Esophagus squamous epithelium (tissue), 5 donors: ENCODE results near the gene NUP210L. TPM values are rescaled to one million over a fixed set of nuclear protein-coding genes. Genes with fewer than 3 reads are reported as not detected.

ENCODE experiments used
- DNase-seq: peaks from one replicate; lab custom pipeline; 2025; lab: John Stamatoyannopoulos, UW
- H3K27ac ChIP-seq, 4 donors: fragments of 200-600 bp; sonication (generic); one replicate each; pipeline ENCODE4 v1.5.1; 2016 to 2019; ENCODE audit warnings: mild to moderate bottlenecking in 1 of 4
- H3K27me3 ChIP-seq, 4 donors: fragments of 200-600 bp; sonication (generic); 1 replicate in 3 of 4; 2 replicates in 1 of 4; pipeline versions ENCODE4 v1.5.1 to v1.6.0; 2017 to 2021; ENCODE audit warnings: antibody characterized with exemption in 1 of 4
- H3K36me3 ChIP-seq, 3 donors: fragments of 200-600 bp; sonication (generic); one replicate each; pipeline ENCODE4 v1.5.1; 2016 to 2019
- H3K4me1 ChIP-seq, 3 donors: fragments of 200-600 bp; sonication (generic); one replicate each; pipeline ENCODE4 v1.5.1; 2017 to 2019
- H3K4me3 ChIP-seq, 4 donors: fragments of 200-600 bp; sonication (generic); 1 replicate in 3 of 4; 2 replicates in 1 of 4; pipeline ENCODE4 v1.5.1; 2016 to 2019; ENCODE audit warnings: mild to moderate bottlenecking in 2 of 4, moderate library complexity in 1 of 4
- H3K9me3 ChIP-seq, 3 donors: fragments of 200-600 bp; sonication (generic); one replicate each; pipeline ENCODE4 v1.5.1; 2016 to 2019
- CTCF ChIP-seq, 6 experiments: fragments of 450-650 bp in 4 of 6; fragments of 200-600 bp in 2 of 6; sonication (generic) in 2 of 6; IDR thresholded peaks; one replicate each; pipeline ENCODE4 v1.5.1; 2016 to 2019; ENCODE audit warnings: antibody characterized with exemption in 6 of 6, mild to moderate bottlenecking in 4 of 6, moderate library complexity in 4 of 6
- POLR2A ChIP-seq, 4 donors: fragments of 450-650 bp; IDR thresholded peaks; one replicate each; pipeline ENCODE4 v1.6.1; 2017; ENCODE audit warnings: antibody characterized with exemption in 4 of 4, mild to moderate bottlenecking in 4 of 4, moderate library complexity in 3 of 4
- WGBS, 2 donors: methylation state at CpG; one replicate each; pipeline ENCODE4 v1.1.5; 2018; 5-methylcytosine and 5-hydroxymethylcytosine counted together
- intact Hi-C: fragments of 100-400 bp; cut with DNase I; formaldehyde crosslinking; loops from one replicate; pipeline ENCODE4 v1.15.0; 2022
- total RNA-seq, 4 donors: library from RNA; depleted of rRNA; stranded (reverse); fragments of >200 nt; gene quantifications; one replicate each; pipeline ENCODE4 v1.1.0, GENCODE V29; 2016
- donor health status: DM: yes; HTN: yes; CAD: no.

Gene NUP210L
- total RNA-seq, 4 donors from 2014 or later = 0.09 to 0.19 TPM; not detected in 2

- Histone ChIP-seq H3K27me3 (no peaks in the 10 kb centered on the region), H3K9me3 (no peaks in the 10 kb centered on the region), H3K27ac (peak overlapping the region; percentile 95 to 97 (median 96)), H3K4me1 (peaks cover 33 to 79% (median 42%) of the 10 kb centered on the region in 3 donors), H3K4me3 (peak overlapping the region; percentile 89 to 98 (median 92)), H3K36me3 (peaks cover 17 to 50% (median 23%) of the 10 kb centered on the region in 3 donors)
- TF ChIP-seq POLR2A (IDR thresholded peaks at IDR 0.05) (no peak), CTCF (IDR thresholded peaks at IDR 0.05) (no peak)
- no peak for DNase-seq
- intact Hi-C loops = no loop called here
- WGBS, 2 donors = 0% methylated on average over 8 to 13 of the region's 13 CpGs
These were observed 197.1 kb downstream of the NUP210L start for GRCh38 chr1:153957744-153958110.

DNA sequence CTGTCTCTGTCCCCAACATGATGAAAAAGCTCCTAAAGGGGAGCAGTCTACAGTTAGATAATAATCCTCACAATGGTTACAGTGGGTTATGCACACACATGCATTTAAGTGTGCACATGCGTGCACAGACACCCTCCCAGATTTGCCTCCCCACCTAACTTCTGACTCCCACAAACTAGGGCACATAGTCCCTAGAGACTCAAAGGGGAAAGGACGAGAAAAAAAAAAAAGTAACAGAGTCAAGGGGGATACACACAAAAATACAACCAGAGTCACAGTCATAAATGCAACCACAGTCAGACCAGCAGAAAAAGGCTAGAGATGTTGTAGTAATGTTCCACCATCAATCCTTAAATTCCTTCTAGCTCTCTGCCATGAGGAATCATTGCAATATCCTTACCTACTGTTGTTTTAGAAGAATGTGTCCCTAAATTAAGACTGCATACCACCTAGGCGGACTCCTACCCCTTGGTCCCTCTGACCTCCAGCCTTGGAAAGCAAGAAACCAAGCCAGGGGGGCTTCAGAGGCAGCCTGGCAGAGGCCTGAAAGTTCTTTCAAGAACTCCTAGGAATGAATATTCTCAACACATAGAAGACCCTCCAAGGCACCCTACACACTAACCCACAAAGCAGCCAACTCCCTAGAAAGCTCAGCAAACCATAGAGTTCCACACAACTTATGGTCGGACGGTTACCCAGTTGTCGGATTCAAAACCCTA lies 197.7 kb downstream of the NUP210L start:
- H3K36me3 ChIP-seq = peaks cover 23 to 56% (median 29%) of the 10 kb centered on the region in 3 donors
- H3K27me3 ChIP-seq = no peaks in the 10 kb centered on the region
- no peak for DNase-seq
- H3K4me3 ChIP-seq = peak overlapping the region; percentile 89 to 98 (median 92)
- intact Hi-C loops = no loop called here
- peak overlapping the region; percentile 95 to 97 (median 96) for H3K27ac ChIP-seq
- TF ChIP-seq CTCF (IDR thresholded peaks at IDR 0.05) (no peak), POLR2A (IDR thresholded peaks at IDR 0.05) (no peak)
- H3K9me3 ChIP-seq = no peaks in the 10 kb centered on the region
- peaks cover 27 to 73% (median 37%) of the 10 kb centered on the region in 3 donors for H3K4me1 ChIP-seq
- WGBS, 2 donors = 20 to 24% methylated on average over 4 to 6 of the region's 6 CpGs

- peaks cover 25 to 50% (median 27%) of the 10 kb centered on the region in 3 donors for H3K4me1 ChIP-seq
These were observed 200.0 kb downstream of the NUP210L start for GRCh38 chr1:153954826-153955225.

GRCh38 chr1:153953859-153954365 lies 201.0 kb downstream of the NUP210L start:
- intact Hi-C loops = no loop called here
- H3K4me3 ChIP-seq = no peak overlapping the region
- no peaks in the 10 kb centered on the region for H3K9me3 ChIP-seq
- H3K27ac ChIP-seq = no peak overlapping the region
- H3K36me3 ChIP-seq = peaks cover 34 to 62% (median 35%) of the 10 kb centered on the region in 3 donors
- no peak for DNase-seq
- WGBS, 2 donors = 76% methylated on average over 2 of the region's 4 CpGs; no CpG with 5 or more reads in 1 of the 2 donors
- no peak for TF ChIP-seq POLR2A (IDR thresholded peaks at IDR 0.05)
- no peak for TF ChIP-seq CTCF (IDR thresholded peaks at IDR 0.05)
- H3K27me3 ChIP-seq = no peaks in the 10 kb centered on the region
- H3K4me1 ChIP-seq = peaks cover 22 to 40% (median 22%) of the 10 kb centered on the region in 3 donors

More at GRCh38 chr1:153954826-153955225, 200.0 kb downstream of the NUP210L start:
- no peak overlapping the region for H3K27ac ChIP-seq
- TF ChIP-seq CTCF (IDR thresholded peaks at IDR 0.05) = no peak
- no peak for TF ChIP-seq POLR2A (IDR thresholded peaks at IDR 0.05)
- DNase-seq = no peak
- H3K9me3 ChIP-seq = no peaks in the 10 kb centered on the region
- peaks cover 30 to 61% (median 35%) of the 10 kb centered on the region in 3 donors for H3K36me3 ChIP-seq
- intact Hi-C loops = no loop called here
- 88 to 91% methylated on average over 2 to 9 of the region's 10 CpGs for WGBS, 2 donors
- H3K4me3 ChIP-seq = no peak overlapping the region
- H3K27me3 ChIP-seq = no peaks in the 10 kb centered on the region

- WGBS, 2 donors = no CpG with 5 or more reads among the region's 2 CpGs
- H3K9me3 ChIP-seq = no peaks in the 10 kb centered on the region
- no peaks in the 10 kb centered on the region for H3K27me3 ChIP-seq
- DNase-seq = no peak
- peaks cover 35 to 81% (median 49%) of the 10 kb centered on the region in 3 donors for H3K36me3 ChIP-seq
- H3K4me3 ChIP-seq = no peak overlapping the region
- H3K27ac ChIP-seq = no peak overlapping the region
- TF ChIP-seq POLR2A (IDR thresholded peaks at IDR 0.05) = no peak
- TF ChIP-seq CTCF (IDR thresholded peaks at IDR 0.05) = no peak
- intact Hi-C loops = no loop called here
- peaks cover 13 to 35% (median 17%) of the 10 kb centered on the region in 3 donors for H3K4me1 ChIP-seq
These were observed 203.1 kb downstream of the NUP210L start for GRCh38 chr1:153951801-153952200.
